ENCODE results near the gene MOB1A. TPM values are rescaled to one million over a fixed set of nuclear protein-coding genes. Genes with fewer than 3 reads are reported as not detected.
A peak's percentile ranks its signal among the peaks of the same experiment; 100 is the strongest.
"Not testable (repeated sequence)": the region's sequence is repeated elsewhere in the genome, so short reads cannot be mapped to it uniquely, and the experiment has no call there.

Gene MOB1A
- total and polyA plus RNA-seq, 2 of the 13 experiments (the other 11 are each of a cell fraction or from before 2014, with no cell fraction given): 48.2 to 139 TPM

DNA sequence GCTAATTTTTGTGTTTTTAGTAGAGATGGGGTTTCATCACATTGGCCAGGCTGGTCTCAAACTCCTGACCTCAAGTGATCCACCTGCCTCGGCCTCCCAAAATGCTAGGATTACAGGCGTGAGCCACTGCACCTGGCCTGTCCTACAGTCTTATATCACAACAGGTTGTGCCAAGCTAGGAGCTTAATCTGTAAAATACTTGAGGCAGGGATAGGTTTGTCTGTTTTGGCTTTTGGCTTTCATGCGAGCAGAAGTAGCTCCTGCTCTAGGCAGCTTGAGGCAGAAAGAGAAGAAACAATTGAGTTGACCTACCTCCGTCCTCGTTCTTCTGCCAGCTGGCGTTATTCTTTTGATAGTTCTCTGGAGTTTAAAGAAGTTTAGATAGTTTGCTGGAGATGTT is 37.1 kb upstream of the MOB1A start:
- H3K4me3 ChIP-seq (replicated peaks in 1 of 3; ENCODE audit: insufficient read depth in 1 of 3, low read depth in 2 of 3, low read length in 3 of 3); H3K9me3 ChIP-seq (ENCODE audit: low read length); ATAC-seq; H3K27me3 ChIP-seq (ENCODE audit: control insufficient read depth in 1 of 2, insufficient read depth in 2 of 2, low read length in 2 of 2); H3K9ac ChIP-seq (ENCODE audit: insufficient read depth, low read depth, low read length); H2AFZ ChIP-seq (ENCODE audit: low read length); H3K27ac ChIP-seq (ENCODE audit: extremely low read length, insufficient read depth, low read length); CTCF ChIA-PET (ENCODE audit: low intra/inter-chr PET ratio, low total read pairs); in situ Hi-C loops (cut with HindIII; ENCODE audit: extremely low pct_ligation_motif_present, low pct_unique_long_range_greater_than_20kb); H4K20me1 ChIP-seq (ENCODE audit: insufficient read depth, low read length); FAIRE-seq; DNase-seq (ENCODE audit: low spot score); intact Hi-C loops (cut with micrococcal nuclease; ENCODE audit: unreplicated experiment); H3K79me2 ChIP-seq (ENCODE audit: insufficient read depth, low read length); BruUV-seq (replicated peaks); H3K4me2 ChIP-seq (ENCODE audit: low read depth, low read length): not testable (repeated sequence)
- TF ChIP-seq PAF1 (CRISPR knock-in tag; IDR thresholded peaks at IDR 0.05) (0 out of 2 replicates have a peak, but pooled peaks have one; percentile 82), RBM22 (optimal IDR thresholded peaks at IDR 0.05; ENCODE audit: low read length) (peak; percentile 86)
- Histone ChIP-seq H3K36me3 (replicated peaks in 1 of 2; ENCODE audit: control insufficient read depth in 1 of 2, insufficient read depth in 2 of 2, low read length in 2 of 2) (peaks cover 8 to 51% of the 10 kb centered on the region in 2 experiments; a peak in 4 of 5 replicates), H3K4me1 (ENCODE audit: insufficient read depth, low read length) (peaks cover 16% of the 10 kb centered on the region)
- WGBS (ENCODE audit: low lambda C conversion rate): 87% methylated on average over 6 of the region's 6 CpGs
- POLR2A ChIA-PET: interaction anchor here (0.7 to 3.2 kb wide), 4 partner anchors 11 to 37 kb away, joined by 3 to 16 read pairs (median 8); partner anchors contain the start of genes MOB1A and MTHFD2

DNA sequence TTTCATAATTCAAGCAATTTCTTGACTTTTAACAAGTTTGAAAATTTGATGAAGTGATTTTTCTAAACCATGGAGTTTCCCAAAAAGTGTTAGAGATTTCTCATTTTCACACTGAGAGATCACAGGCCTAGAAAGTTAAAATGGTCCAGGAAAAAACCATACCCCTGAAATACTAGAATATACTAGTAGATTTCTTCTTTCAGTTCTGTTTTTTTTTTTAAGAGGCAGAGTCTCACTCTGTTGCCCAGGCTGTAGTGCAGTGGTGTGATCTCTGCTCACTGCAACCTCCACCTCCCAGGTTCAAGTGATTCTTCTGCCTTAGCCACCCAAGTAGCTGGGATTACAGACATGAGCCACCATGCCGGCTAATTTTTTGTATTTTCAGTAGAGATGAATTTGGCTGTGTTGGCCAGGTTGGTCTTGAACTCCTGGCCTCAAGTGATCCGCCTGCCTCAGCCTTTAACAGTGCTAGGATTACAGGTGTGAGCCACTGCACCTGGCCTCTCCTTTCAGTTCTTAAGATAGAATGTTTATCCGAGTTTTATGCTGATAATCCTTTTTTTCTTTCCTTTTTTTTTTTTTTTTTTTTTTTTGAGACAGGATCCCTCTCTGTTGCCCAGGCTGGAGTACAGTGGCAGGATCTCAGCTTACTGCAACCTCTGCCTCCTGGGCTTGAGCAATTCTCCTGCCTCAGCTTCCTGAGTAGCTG is 34.2 kb upstream of the MOB1A start:
- intact Hi-C loops (cut with micrococcal nuclease; ENCODE audit: unreplicated experiment): no loop called here
- no peak for ATAC-seq
- ChIA-PET POLR2A (interaction anchor here (3.2 kb wide), 1 partner anchor 14 kb away, joined by 8 read pairs; no protein-coding TSS in a partner anchor), CTCF (ENCODE audit: low intra/inter-chr PET ratio, low total read pairs) (no interaction called here)
- Histone ChIP-seq H4K20me1 (ENCODE audit: insufficient read depth, low read length) (0 out of 2 replicates have a peak, but pooled peaks cover 6% of the 10 kb centered on the region), H3K4me3 (replicated peaks in 1 of 3; ENCODE audit: insufficient read depth in 1 of 3, low read depth in 2 of 3, low read length in 3 of 3) (no peak overlapping the region), H3K9me3 (ENCODE audit: low read length) (no peaks in the 10 kb centered on the region), H3K4me2 (ENCODE audit: low read depth, low read length) (no peak overlapping the region), H3K4me1 (ENCODE audit: insufficient read depth, low read length) (no peaks in the 10 kb centered on the region), H3K9ac (ENCODE audit: insufficient read depth, low read depth, low read length) (no peak overlapping the region), H3K27ac (ENCODE audit: extremely low read length, insufficient read depth, low read length) (no peak overlapping the region), H3K79me2 (ENCODE audit: insufficient read depth, low read length) (peaks cover 10% of the 10 kb centered on the region), H2AFZ (ENCODE audit: low read length) (no peak overlapping the region), H3K27me3 (ENCODE audit: control insufficient read depth in 1 of 2, insufficient read depth in 2 of 2, low read length in 2 of 2) (no peaks in the 10 kb centered on the region), H3K36me3 (replicated peaks in 1 of 2; ENCODE audit: control insufficient read depth in 1 of 2, insufficient read depth in 2 of 2, low read length in 2 of 2) (peaks cover 15 to 71% of the 10 kb centered on the region in 2 experiments)
- WGBS (ENCODE audit: low lambda C conversion rate): 73% methylated on average over 3 of the region's 3 CpGs
- in situ Hi-C loops (cut with HindIII; ENCODE audit: extremely low pct_ligation_motif_present, low pct_unique_long_range_greater_than_20kb): no loop called here
- no peak for FAIRE-seq
- no TSS peak for BruUV-seq (replicated peaks)
- no peak for DNase-seq (ENCODE audit: low spot score)
- TF ChIP-seq, protein P1, sequence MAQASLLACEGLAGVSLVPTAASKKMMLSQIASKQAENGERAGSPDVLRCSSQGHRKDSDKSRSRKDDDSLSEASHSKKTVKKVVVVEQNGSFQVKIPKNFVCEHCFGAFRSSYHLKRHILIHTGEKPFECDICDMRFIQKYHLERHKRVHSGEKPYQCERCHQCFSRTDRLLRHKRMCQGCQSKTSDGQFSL (CRISPR knock-in tag; IDR thresholded peaks at IDR 0.05): no peak
- no peak for TF ChIP-seq HNRNPH1 (optimal IDR thresholded peaks at IDR 0.05; ENCODE audit: low read depth, low read length)
